ENCODE data around the gene MAD1L1.
"Not testable (repeated sequence)": the region's sequence is repeated elsewhere in the genome, so short reads cannot be mapped to it uniquely, and the experiment has no call there.

MAD1L1 gene

GRCh38 chr7:2270495-2270894, 37.8 kb upstream of the MAD1L1 start:
- DNase-seq (ENCODE audit: low spot score), result no peak
- H3K27ac ChIP-seq, result no peak overlapping the region
- no peak for TF ChIP-seq CTCF (conservative IDR thresholded peaks at IDR 0.05; ENCODE audit: low read depth)
- CTCF ChIA-PET, result interaction anchor here (0.6 to 1.0 kb wide), 2 partner anchors 39 to 77 kb away, joined by 4 to 7 read pairs; no protein-coding TSS in a partner anchor
- POLR2A ChIA-PET (ENCODE audit: low non-redundant PET), result no interaction called here

- no peak for TF ChIP-seq CTCF (conservative IDR thresholded peaks at IDR 0.05; ENCODE audit: low read depth)
- POLR2A ChIA-PET (ENCODE audit: low non-redundant PET), result interaction anchor here (0.6 to 1.0 kb wide), 2 partner anchors 9 to 14 kb away, joined by 3 to 4 read pairs; no protein-coding TSS in a partner anchor
- CTCF ChIA-PET, result interaction anchor here (1.0 to 1.1 kb wide), 2 partner anchors 10 to 78 kb away, joined by 3 to 7 read pairs; no protein-coding TSS in a partner anchor
- DNase-seq (ENCODE audit: low spot score), result no peak
- peak overlapping the region; percentile 22; the same call in 1 of the 2 replicates for H3K27ac ChIP-seq
Observed at GRCh38 chr7:2269991-2270460, 37.3 kb upstream of the MAD1L1 start.

- ChIA-PET POLR2A (ENCODE audit: low non-redundant PET) (interaction anchor here (0.6 to 1.0 kb wide), 2 partner anchors 9 to 13 kb away, joined by 3 to 4 read pairs; no protein-coding TSS in a partner anchor), CTCF (interaction anchor here (1.0 to 1.1 kb wide), 2 partner anchors 11 to 78 kb away, joined by 3 to 7 read pairs; no protein-coding TSS in a partner anchor)
- DNase-seq (ENCODE audit: low spot score), result not testable (repeated sequence)
- H3K27ac ChIP-seq, result peak overlapping the region; percentile 22; the same call in 1 of the 2 replicates
Observed at GRCh38 chr7:2269089-2269990, 36.6 kb upstream of the MAD1L1 start.

- ChIA-PET CTCF (no interaction called here), POLR2A (ENCODE audit: low non-redundant PET) (no interaction called here)
- H3K27ac ChIP-seq, result peak overlapping the region; percentile 52
- TF ChIP-seq CTCF (conservative IDR thresholded peaks at IDR 0.05; ENCODE audit: low read depth), result no peak
- peak; percentile 81 for DNase-seq (ENCODE audit: low spot score)
Observed at GRCh38 chr7:2266911-2267310, 34.2 kb upstream of the MAD1L1 start.

GRCh38 chr7:2264158-2264557, 31.4 kb upstream of the MAD1L1 start:
- H3K27ac ChIP-seq, result no peak overlapping the region
- TF ChIP-seq CTCF (conservative IDR thresholded peaks at IDR 0.05; ENCODE audit: low read depth), result no peak
- ChIA-PET CTCF (interaction anchor here (0.6 kb wide), 1 partner anchor 14 kb away, joined by 4 read pairs; no protein-coding TSS in a partner anchor), POLR2A (ENCODE audit: low non-redundant PET) (no interaction called here)
- no peak for DNase-seq (ENCODE audit: low spot score)

GRCh38 chr7:2263176-2263575, 30.4 kb upstream of the MAD1L1 start:
- DNase-seq (ENCODE audit: low spot score), result no peak
- POLR2A ChIA-PET (ENCODE audit: low non-redundant PET), result no interaction called here
- no peak for TF ChIP-seq CTCF (conservative IDR thresholded peaks at IDR 0.05; ENCODE audit: low read depth)
- CTCF ChIA-PET, result no interaction called here
- H3K27ac ChIP-seq, result no peak overlapping the region

All from RWPE1 (cell line).